ENCODE measurements around the gene NINJ1.

Gene NINJ1

GRCh38 chr9:93099551-93100275 is 34.3 kb downstream of the NINJ1 start:
- no peak for DNase-seq

- DNase-seq, result peak in 2 of 4 experiments; percentile 17 to 29
These were observed 35.7 kb downstream of the NINJ1 start for GRCh38 chr9:93098236-93098946.

GRCh38 chr9:93097511-93098201 is 36.4 kb downstream of the NINJ1 start:
- DNase-seq, result peak in 1 of 4 experiments; percentile 17

GRCh38 chr9:93096811-93097382 is 37.2 kb downstream of the NINJ1 start:
- DNase-seq, result no peak

- DNase-seq, result peak in 2 of 4 experiments; percentile 27 to 48
These were observed 37.8 kb downstream of the NINJ1 start, which contains the start of gene CARD19 for GRCh38 chr9:93096131-93096802. Gene CARD19 (plus strand): TSS chr9:93096217. CDS start chr9:93096346, 129 bp downstream.

GRCh38 chr9:93095205-93096130 is 38.6 kb downstream of the NINJ1 start:
- peak; percentile 99 to 100 (median 100) for DNase-seq

GRCh38 chr9:93094658-93095204 is 39.3 kb downstream of the NINJ1 start:
- DNase-seq, result no peak

- DNase-seq, result no peak
These were observed 40.0 kb downstream of the NINJ1 start for GRCh38 chr9:93093877-93094657.

- no peak for DNase-seq
These were observed 40.7 kb downstream of the NINJ1 start for GRCh38 chr9:93093127-93093876.

GRCh38 chr9:93092251-93092991 is 41.6 kb downstream of the NINJ1 start:
- no peak for DNase-seq

GRCh38 chr9:93091453-93092081 is 42.5 kb downstream of the NINJ1 start:
- peak in 1 of 4 experiments; percentile 31 for DNase-seq

GRCh38 chr9:93091056-93091452 is 43.0 kb downstream of the NINJ1 start:
- no peak for DNase-seq

GRCh38 chr9:93090091-93090655 is 43.9 kb downstream of the NINJ1 start:
- DNase-seq, result no peak

GRCh38 chr9:93089481-93089991 is 44.5 kb downstream of the NINJ1 start:
- no peak for DNase-seq

GRCh38 chr9:93089024-93089423 is 45.0 kb downstream of the NINJ1 start:
- no peak for DNase-seq

- DNase-seq, result no peak
These were observed 45.4 kb downstream of the NINJ1 start for GRCh38 chr9:93088656-93089015.

GRCh38 chr9:93087971-93088655 is 45.9 kb downstream of the NINJ1 start:
- no peak for DNase-seq
